ENCODE measurements around the gene ELK3.

DNA sequence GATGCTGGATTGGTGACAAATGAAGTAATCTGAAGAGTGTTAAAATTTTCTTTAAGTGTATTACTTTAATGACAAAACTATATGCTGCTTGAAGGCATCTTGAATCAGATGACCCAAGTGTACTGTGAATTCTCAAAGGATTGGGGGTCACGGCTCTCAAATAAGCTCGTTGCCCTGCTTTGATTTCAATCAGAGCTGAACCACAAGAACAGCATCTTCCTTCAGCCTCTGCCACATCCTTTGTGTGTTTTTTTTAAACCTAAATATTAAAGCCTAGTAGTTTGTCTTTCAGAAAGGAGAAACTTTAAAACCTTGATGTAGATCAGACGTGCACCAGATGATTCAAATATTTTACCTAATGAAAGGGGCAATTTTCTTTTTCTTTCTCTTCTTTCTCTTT, 11.7 kb downstream of the ELK3 start:
- no peak for TF ChIP-seq SIX5 (IDR thresholded peaks at IDR 0.05; ENCODE audit: low read depth, low read length)
- TF ChIP-seq, protein P1, sequence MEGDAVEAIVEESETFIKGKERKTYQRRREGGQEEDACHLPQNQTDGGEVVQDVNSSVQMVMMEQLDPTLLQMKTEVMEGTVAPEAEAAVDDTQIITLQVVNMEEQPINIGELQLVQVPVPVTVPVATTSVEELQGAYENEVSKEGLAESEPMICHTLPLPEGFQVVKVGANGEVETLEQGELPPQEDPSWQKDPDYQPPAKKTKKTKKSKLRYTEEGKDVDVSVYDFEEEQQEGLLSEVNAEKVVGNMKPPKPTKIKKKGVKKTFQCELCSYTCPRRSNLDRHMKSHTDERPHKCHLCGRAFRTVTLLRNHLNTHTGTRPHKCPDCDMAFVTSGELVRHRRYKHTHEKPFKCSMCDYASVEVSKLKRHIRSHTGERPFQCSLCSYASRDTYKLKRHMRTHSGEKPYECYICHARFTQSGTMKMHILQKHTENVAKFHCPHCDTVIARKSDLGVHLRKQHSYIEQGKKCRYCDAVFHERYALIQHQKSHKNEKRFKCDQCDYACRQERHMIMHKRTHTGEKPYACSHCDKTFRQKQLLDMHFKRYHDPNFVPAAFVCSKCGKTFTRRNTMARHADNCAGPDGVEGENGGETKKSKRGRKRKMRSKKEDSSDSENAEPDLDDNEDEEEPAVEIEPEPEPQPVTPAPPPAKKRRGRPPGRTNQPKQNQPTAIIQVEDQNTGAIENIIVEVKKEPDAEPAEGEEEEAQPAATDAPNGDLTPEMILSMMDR (IDR thresholded peaks at IDR 0.05; ENCODE audit: control extremely low read depth in 1 of 3, insufficient read depth in 1 of 3, low read depth in 1 of 3, low read length in 3 of 3), result no peak
- TF ChIP-seq TCF12 (IDR thresholded peaks at IDR 0.05; ENCODE audit: low read depth, low read length), result no peak
- TF ChIP-seq EZH2 (IDR thresholded peaks at IDR 0.05; ENCODE audit: low read depth, low read length, severe bottlenecking), result no peak
- TF ChIP-seq HDAC2 (IDR thresholded peaks at IDR 0.05; ENCODE audit: borderline replicate concordance in 1 of 2, low read depth in 2 of 2, low read length in 2 of 2), result no peak
- TF ChIP-seq POLR2A (IDR thresholded peaks at IDR 0.05; ENCODE audit: control extremely low read depth in 1 of 2, low read depth in 2 of 2, low read length in 2 of 2), result no peak
- no peak for TF ChIP-seq CREB1 (IDR thresholded peaks at IDR 0.05)
